Memory B cell (primary cell): ENCODE data around the gene KIF26A.

Experiments used
- ATAC-seq: fragments of 150-1000 bp; cut with Tn5 transposase; 2 replicates; pipeline ENCODE4 v1.10.0; 2021; ENCODE audit warnings: low read depth, mild to moderate bottlenecking, moderate library complexity
- DNase-seq, 2 donors: peaks; one replicate each; pipeline ENCODE4 v3.0.0; 2022; ENCODE audit warnings: low spot score in 2 of 2
- H3K27ac Mint-ChIP-seq: one replicate; pipeline ENCODE4 v1.8.0; 2022; ENCODE audit warnings: mild to moderate bottlenecking, moderate library complexity, mixed read lengths
- H3K27me3 Mint-ChIP-seq: one replicate; pipeline ENCODE4 v1.8.0; 2022; ENCODE audit warnings: mixed read lengths
- H3K36me3 Mint-ChIP-seq: one replicate; pipeline ENCODE4 v1.8.0; 2022; ENCODE audit warnings: mild to moderate bottlenecking, mixed read lengths
- H3K4me1 Mint-ChIP-seq: one replicate; pipeline ENCODE4 v1.8.0; 2022; ENCODE audit warnings: mixed read lengths
- H3K4me3 Mint-ChIP-seq: one replicate; pipeline ENCODE4 v1.8.0; 2022; ENCODE audit warnings: mild to moderate bottlenecking, moderate library complexity, mixed read lengths
- H3K9me3 Mint-ChIP-seq: one replicate; pipeline ENCODE4 v1.8.0; 2022; ENCODE audit warnings: mixed read lengths

KIF26A gene

GRCh38 chr14:104128981-104129380 is 9.4 kb upstream of the KIF26A start:
- H3K27me3 Mint-ChIP-seq = peaks cover 17% of the 10 kb centered on the region
- no peak overlapping the region for H3K4me3 Mint-ChIP-seq
- H3K36me3 Mint-ChIP-seq = peaks cover 13% of the 10 kb centered on the region
- H3K9me3 Mint-ChIP-seq = peaks cover 25% of the 10 kb centered on the region
- H3K27ac Mint-ChIP-seq = no peak overlapping the region
- ATAC-seq (no peak), DNase-seq (no peak)
- no peaks in the 10 kb centered on the region for H3K4me1 Mint-ChIP-seq

GRCh38 chr14:104129556-104129955 is 8.8 kb upstream of the KIF26A start:
- ATAC-seq = no peak
- H3K27me3 Mint-ChIP-seq = peaks cover 17% of the 10 kb centered on the region
- DNase-seq = no peak
- H3K4me1 Mint-ChIP-seq = no peaks in the 10 kb centered on the region
- no peak overlapping the region for H3K4me3 Mint-ChIP-seq
- peaks cover 13% of the 10 kb centered on the region for H3K36me3 Mint-ChIP-seq
- peaks cover 24% of the 10 kb centered on the region for H3K9me3 Mint-ChIP-seq
- no peak overlapping the region for H3K27ac Mint-ChIP-seq

GRCh38 chr14:104130974-104131651 is 7.3 kb upstream of the KIF26A start:
- ATAC-seq (no peak), DNase-seq (no peak)
- H3K27ac Mint-ChIP-seq = no peak overlapping the region
- H3K9me3 Mint-ChIP-seq = peaks cover 21% of the 10 kb centered on the region
- H3K4me3 Mint-ChIP-seq = no peak overlapping the region
- no peaks in the 10 kb centered on the region for H3K4me1 Mint-ChIP-seq
- H3K36me3 Mint-ChIP-seq = peaks cover 11% of the 10 kb centered on the region
- peaks cover 20% of the 10 kb centered on the region for H3K27me3 Mint-ChIP-seq

- Mint-ChIP-seq H3K9me3 (peaks cover 15% of the 10 kb centered on the region), H3K36me3 (peaks cover 7% of the 10 kb centered on the region), H3K4me3 (no peak overlapping the region), H3K4me1 (peaks cover 3% of the 10 kb centered on the region), H3K27me3 (peaks cover 24% of the 10 kb centered on the region), H3K27ac (no peak overlapping the region)
- ATAC-seq (no peak), DNase-seq (no peak)
These were observed 6.2 kb upstream of the KIF26A start for GRCh38 chr14:104131968-104132732.

- Mint-ChIP-seq H3K27ac (no peak overlapping the region), H3K4me1 (peaks cover 3% of the 10 kb centered on the region), H3K36me3 (peaks cover 7% of the 10 kb centered on the region), H3K27me3 (peaks cover 22% of the 10 kb centered on the region), H3K4me3 (no peak overlapping the region), H3K9me3 (peaks cover 13% of the 10 kb centered on the region)
- ATAC-seq (no peak), DNase-seq (no peak)
These were observed 5.4 kb upstream of the KIF26A start for GRCh38 chr14:104132981-104133380.

GRCh38 chr14:104133496-104133895 is 4.9 kb upstream of the KIF26A start:
- no peak for DNase-seq
- Mint-ChIP-seq H3K27ac (no peak overlapping the region), H3K4me3 (no peak overlapping the region), H3K9me3 (peaks cover 12% of the 10 kb centered on the region), H3K27me3 (peaks cover 22% of the 10 kb centered on the region), H3K36me3 (peaks cover 7% of the 10 kb centered on the region), H3K4me1 (peaks cover 3% of the 10 kb centered on the region)
- ATAC-seq = no peak

GRCh38 chr14:104134061-104134965 is 4.1 kb upstream of the KIF26A start:
- ATAC-seq = no peak
- no peak overlapping the region for H3K4me3 Mint-ChIP-seq
- H3K27me3 Mint-ChIP-seq = peaks cover 22% of the 10 kb centered on the region

GRCh38 chr14:104135121-104135903 is 3.1 kb upstream of the KIF26A start:
- peaks cover under 1% of the 10 kb centered on the region for H3K9me3 Mint-ChIP-seq
- H3K36me3 Mint-ChIP-seq = no peaks in the 10 kb centered on the region
- peaks cover 3% of the 10 kb centered on the region for H3K4me1 Mint-ChIP-seq
- peak overlapping the region; percentile 56 for H3K4me3 Mint-ChIP-seq
- no peak overlapping the region for H3K27ac Mint-ChIP-seq
- H3K27me3 Mint-ChIP-seq = peaks cover 19% of the 10 kb centered on the region
- no peak for DNase-seq
- no peak for ATAC-seq

More at GRCh38 chr14:104134061-104134965, 4.1 kb upstream of the KIF26A start:
- DNase-seq = no peak
- H3K9me3 Mint-ChIP-seq = peaks cover 8% of the 10 kb centered on the region
- no peak overlapping the region for H3K27ac Mint-ChIP-seq
- peaks cover 4% of the 10 kb centered on the region for H3K36me3 Mint-ChIP-seq
- peaks cover 3% of the 10 kb centered on the region for H3K4me1 Mint-ChIP-seq

GRCh38 chr14:104135904-104136471 is 2.4 kb upstream of the KIF26A start:
- H3K4me1 Mint-ChIP-seq = peaks cover 3% of the 10 kb centered on the region
- H3K27ac Mint-ChIP-seq = no peak overlapping the region
- H3K9me3 Mint-ChIP-seq = no peaks in the 10 kb centered on the region
- peaks cover 18% of the 10 kb centered on the region for H3K27me3 Mint-ChIP-seq
- no peak for DNase-seq
- peak overlapping the region; percentile 49 for H3K4me3 Mint-ChIP-seq
- no peak for ATAC-seq
- H3K36me3 Mint-ChIP-seq = no peaks in the 10 kb centered on the region

- peaks cover 17% of the 10 kb centered on the region for H3K27me3 Mint-ChIP-seq
- no peak for DNase-seq
These were observed 1.7 kb upstream of the KIF26A start for GRCh38 chr14:104136472-104137296.

GRCh38 chr14:104137297-104138097 is 890 bp upstream of the KIF26A start:
- peaks cover 12% of the 10 kb centered on the region for H3K27me3 Mint-ChIP-seq
- H3K36me3 Mint-ChIP-seq = no peaks in the 10 kb centered on the region
- peak; percentile 78 for ATAC-seq
- H3K27ac Mint-ChIP-seq = no peak overlapping the region
- peak; percentile 52 to 79 for DNase-seq
- H3K4me1 Mint-ChIP-seq = peaks cover 3% of the 10 kb centered on the region
- peak overlapping the region; percentile 72 for H3K4me3 Mint-ChIP-seq
- H3K9me3 Mint-ChIP-seq = no peaks in the 10 kb centered on the region

More at GRCh38 chr14:104136472-104137296, 1.7 kb upstream of the KIF26A start:
- H3K36me3 Mint-ChIP-seq = no peaks in the 10 kb centered on the region
- no peak overlapping the region for H3K27ac Mint-ChIP-seq
- peak overlapping the region; percentile 58 for H3K4me3 Mint-ChIP-seq
- H3K9me3 Mint-ChIP-seq = no peaks in the 10 kb centered on the region
- H3K4me1 Mint-ChIP-seq = peaks cover 3% of the 10 kb centered on the region
- no peak for ATAC-seq
